K562 (cell line): ENCODE measurements around the gene CAPN5. TPM values are rescaled to one million over a fixed set of nuclear protein-coding genes. Genes with fewer than 3 reads are reported as not detected.
A peak's percentile ranks its signal among the peaks of the same experiment; 100 is the strongest.

Experiments
- ATAC-seq: fragments of 200-7000 bp; cut with Tn5 transposase; 3 replicates; pipeline ENCODE4 v1.9.1; 2020; ENCODE audit warnings: moderate library complexity
- BruUV-seq: library from RNA; stranded (reverse); fragments of 400-500 nt; replicated peaks from 2 replicates; lab custom pipeline; 2021; lab: Mats Ljungman, UMichigan
- CTCF ChIA-PET: fragments of 300-600 bp; formaldehyde crosslinking; extraction: SDS; loops from one replicate; lab custom pipeline; 2021; ENCODE audit warnings: low intra/inter-chr PET ratio; lab: Yijun Ruan, JAX
- POLR2A ChIA-PET: fragments of 300-600, 350-650 bp; sonication (Branson Sonifier 250); formaldehyde crosslinking; extraction: SDS; loops from one replicate; lab custom pipeline; 2021; ENCODE audit warnings: antibody characterized with exemption, inconsistent platforms; lab: Yijun Ruan, JAX
- DNase-seq, 4 experiments: peaks; one replicate each; pipeline versions ENCODE4 v3.0.0 to v3.0.0-alpha.2; 2011 to 2018; ENCODE audit warnings: low spot score in 3 of 4, mixed read lengths in 3 of 4; ENCODE audit errors: extremely low read depth in 1 of 4
- FAIRE-seq: peaks from 2 replicates; lab custom pipeline; 2011; peaks lifted over from hg19 to GRCh38; lab: Jason Lieb, UNC
- H2AFZ ChIP-seq: 2 replicates; pipeline ENCODE4 v1.6.0; 2011; ENCODE audit warnings: low read depth, low read length, control low read depth, inconsistent platforms
- H3K27ac ChIP-seq: fragments of 200-600 bp; 3 replicates; pipeline ENCODE4 v1.8.0; 2011; ENCODE audit warnings: low read depth, mild to moderate bottlenecking, control low read depth, inconsistent platforms, low read length, moderate library complexity, mixed read lengths; ENCODE audit errors: extremely low read depth
- H3K27me3 ChIP-seq, 2 experiments: fragments of 300-600 bp in 1 of 2; 2 replicates in 1 of 2; 3 replicates in 1 of 2; pipeline versions ENCODE4 v1.6.0 to v1.8.0; 2011; ENCODE audit warnings: inconsistent platforms in 2 of 2, low read length in 2 of 2, mild to moderate bottlenecking in 1 of 2, mixed read lengths in 1 of 2, moderate library complexity in 1 of 2; ENCODE audit not compliant: control insufficient read depth in 2 of 2, insufficient read depth in 2 of 2
- H3K36me3 ChIP-seq: fragments of 300-600 bp; 3 replicates; pipeline ENCODE4 v1.8.0; 2011; ENCODE audit warnings: mild to moderate bottlenecking, low read length, inconsistent platforms; ENCODE audit not compliant: control insufficient read depth, insufficient read depth
- H3K4me1 ChIP-seq, 2 experiments: fragments of 200-600 bp in 1 of 2; replicated peaks in 1 of 2; 2 replicates in 1 of 2; 3 replicates in 1 of 2; pipeline versions ENCODE4 v1.5.1 to v1.8.0; 2011; ENCODE audit warnings: inconsistent platforms in 2 of 2, low read length in 2 of 2, mild to moderate bottlenecking in 1 of 2, mixed read lengths in 1 of 2, moderate library complexity in 1 of 2; ENCODE audit not compliant: control insufficient read depth in 2 of 2, insufficient read depth in 2 of 2
- H3K4me2 ChIP-seq: 2 replicates; pipeline ENCODE4 v1.6.1; 2011; ENCODE audit warnings: low read length, control low read depth, inconsistent platforms, mixed read lengths; ENCODE audit not compliant: insufficient read depth
- H3K4me3 ChIP-seq: fragments of 200-600 bp; sonication (generic), shearing (Covaris generic); 2 replicates; pipeline ENCODE4 v1.5.1; 2016; ENCODE audit warnings: control low read depth, inconsistent platforms
- H3K79me2 ChIP-seq: fragments of 200-600 bp; 3 replicates; pipeline ENCODE4 v1.8.0; 2011; ENCODE audit warnings: low read length, inconsistent platforms; ENCODE audit not compliant: control insufficient read depth, insufficient read depth
- H3K9ac ChIP-seq, 2 experiments: 2 replicates each; pipeline versions ENCODE4 v1.6.0 to v1.6.1; 2011; ENCODE audit warnings: low read depth in 2 of 2, low read length in 2 of 2, control low read depth in 1 of 2, inconsistent platforms in 1 of 2, mild to moderate bottlenecking in 1 of 2, mixed read lengths in 1 of 2; ENCODE audit not compliant: insufficient read depth in 1 of 2
- H3K9me1 ChIP-seq: one replicate; pipeline ENCODE4 v1.6.0; 2011; ENCODE audit warnings: inconsistent platforms, mild to moderate bottlenecking, low read length, moderate library complexity; ENCODE audit not compliant: control insufficient read depth, insufficient read depth
- H3K9me3 ChIP-seq: replicated peaks from 2 replicates; pipeline ENCODE4 v1.5.1; 2011; ENCODE audit warnings: low read depth, low read length, inconsistent platforms; ENCODE audit not compliant: control insufficient read depth, insufficient read depth
- H4K20me1 ChIP-seq: replicated peaks from 2 replicates; pipeline ENCODE4 v1.6.1; 2011; ENCODE audit warnings: low read length, inconsistent platforms, mixed read lengths; ENCODE audit not compliant: control insufficient read depth, insufficient read depth
- CHD2 ChIP-seq: IDR thresholded peaks from 2 replicates; pipeline ENCODE4 v1.6.1; 2011; ENCODE audit warnings: low read depth, low read length
- CREB1 ChIP-seq, 2 experiments: sonication (generic) in 1 of 2; formaldehyde crosslinking in 1 of 2; IDR thresholded peaks; 2 replicates each; pipeline versions ENCODE4 v1.6.1 to v1.8.0; 2012 to 2022; ENCODE audit warnings: inconsistent platforms in 1 of 2, mild to moderate bottlenecking in 1 of 2, missing genetic modification reagents in 1 of 2, moderate library complexity in 1 of 2
- ETV5 ChIP-seq: sonication (generic); formaldehyde crosslinking; IDR thresholded peaks from 2 replicates; pipeline ENCODE4 v1.4.0; 2020; ENCODE audit warnings: low read depth, mild to moderate bottlenecking, missing genetic modification reagents
- MCM3 ChIP-seq: fragments of 450-650 bp; IDR thresholded peaks from 2 replicates; pipeline ENCODE4 v1.6.1; 2016
- MYBL2 ChIP-seq, 2 experiments: fragments of 450-650 bp in 1 of 2; sonication (generic) in 1 of 2; formaldehyde crosslinking in 1 of 2; IDR thresholded peaks; 2 replicates each; pipeline versions ENCODE4 v1.6.1 to v1.8.1; 2017 to 2022; ENCODE audit warnings: borderline replicate concordance in 1 of 2, inconsistent platforms in 1 of 2, low read depth in 1 of 2, mild to moderate bottlenecking in 1 of 2, missing genetic modification reagents in 1 of 2, moderate library complexity in 1 of 2
- SLC30A9 ChIP-seq: fragments of 250-450 bp; sonication (Bioruptor Pico); IDR thresholded peaks from 2 replicates; pipeline ENCODE4 v1.8.0; 2022; ENCODE audit warnings: mild to moderate bottlenecking, moderate library complexity
- SP2 ChIP-seq: IDR thresholded peaks from 2 replicates; pipeline ENCODE4 v1.6.1; 2011; ENCODE audit warnings: mild to moderate bottlenecking, low read depth, low read length, moderate library complexity; ENCODE audit not compliant: poor library complexity, severe bottlenecking; ENCODE audit errors: extremely low read depth
- STAT6 ChIP-seq: sonication (generic); formaldehyde crosslinking; IDR thresholded peaks from 2 replicates; pipeline ENCODE4 v1.8.1; 2023; ENCODE audit warnings: mild to moderate bottlenecking, missing genetic modification reagents
- ZNF124 ChIP-seq: sonication (generic); formaldehyde crosslinking; IDR thresholded peaks from 2 replicates; pipeline ENCODE4 v1.8.1; 2022; ENCODE audit warnings: missing genetic modification reagents
- ZNF311 ChIP-seq: fragments of 250-450 bp; sonication (Bioruptor Pico); IDR thresholded peaks from 2 replicates; pipeline ENCODE4 v1.4.0; 2020; ENCODE audit warnings: mild to moderate bottlenecking, moderate library complexity
- ZNF431 ChIP-seq: sonication (generic); formaldehyde crosslinking; IDR thresholded peaks from 2 replicates; pipeline ENCODE4 v1.8.0; 2022; ENCODE audit warnings: mild to moderate bottlenecking, missing genetic modification reagents
- ZNF57 ChIP-seq: fragments of 450-650 bp; formaldehyde crosslinking; IDR thresholded peaks from 2 replicates; pipeline ENCODE4 v1.4.0; 2020; ENCODE audit warnings: mild to moderate bottlenecking, moderate library complexity
- ZNF609 ChIP-seq: sonication (generic); formaldehyde crosslinking; IDR thresholded peaks from 2 replicates; pipeline ENCODE4 v1.8.1; 2023; ENCODE audit warnings: missing genetic modification reagents, mild to moderate bottlenecking, borderline replicate concordance
- WGBS: fragments of 100-300 bp; shearing (Covaris generic); methylation state at CpG from one replicate; pipeline ENCODE4 v1.1.6; 2016; ENCODE audit warnings: low coverage, mixed read lengths; ENCODE audit not compliant: insufficient coverage; ENCODE audit errors: missing lambda C conversion rate; 5-methylcytosine and 5-hydroxymethylcytosine counted together
- in situ Hi-C: fragments of 300-500 bp; cut with MboI; formaldehyde crosslinking; loops from 4 replicates; pipeline ENCODE4 v1.15.0; 2018; ENCODE audit warnings: inconsistent platforms, mixed read lengths
- intact Hi-C: fragments of 100-400 bp; cut with micrococcal nuclease; formaldehyde crosslinking; loops from 2 replicates; pipeline ENCODE4 v1.14.2; 2022
- polyA plus RNA-seq, 8 experiments: library from polyadenylated mRNA; depleted of rRNA in 4 of 8; stranded (reverse) in 5 of 8; unstranded in 3 of 8; fragments of >200 nt; fragmentation: Nextera tagmentation in 2 of 8; fragmentation: Illumina TruSeq in 1 of 8; extraction: Ambion mirVana in 2 of 8; extraction: Trizol in 1 of 8; gene quantifications; 2 replicates each; pipeline versions ENCODE4 v1.2.1 to v1.2.3, GENCODE V29; 2011 to 2014; ENCODE audit warnings: inconsistent platforms in 1 of 8, missing spikeins in 1 of 8
- total RNA-seq, 7 experiments: library from RNA; depleted of rRNA in 6 of 7; stranded (reverse); fragments of >200 nt in 6 of 7; fragmentation: Illumina TruSeq in 2 of 7; extraction: Trizol in 2 of 7; gene quantifications; 2 replicates each; pipeline versions ENCODE4 v1.2.1 to v1.2.3, GENCODE V29; 2011 to 2021; ENCODE audit warnings: low replicate concordance in 1 of 7

CAPN5 gene
- total and polyA plus RNA-seq, 9 of the 15 experiments (the other 6 are each of a cell fraction or from before 2014, with no cell fraction given) = 0.04 to 0.44 (median 0.14) TPM; not detected in 2

GRCh38 chr11:77127235-77127911 is 60.6 kb downstream of the CAPN5 start:
- no peak overlapping the region for H3K27ac ChIP-seq
- TF ChIP-seq ZNF57 (CRISPR knock-in tag) = no peak
- no peak for TF ChIP-seq CHD2
- TF ChIP-seq ZNF311 = no peak
- TF ChIP-seq SLC30A9 (CRISPR knock-in tag) = no peak
- TF ChIP-seq ZNF124 = no peak
- TF ChIP-seq ETV5 = 0 out of 2 replicates have a peak, but pooled peaks have one; percentile 67
- no peak for TF ChIP-seq STAT6 (CRISPR knock-in tag)
- TF ChIP-seq ZNF609 (CRISPR knock-in tag) = no peak
- no peak for TF ChIP-seq ZNF431 (CRISPR knock-in tag)
- no peak for TF ChIP-seq SP2
- TF ChIP-seq MYBL2 (IDR thresholded peaks at IDR 0.05; ENCODE audit: low read depth) = no peak
- TF ChIP-seq MYBL2 (CRISPR knock-in tag; IDR thresholded peaks at IDR 0.05; ENCODE audit: borderline replicate concordance) = no peak
- TF ChIP-seq MCM3 = no peak
- 0 out of 2 replicates have a peak, but pooled peaks have one; percentile 17 for TF ChIP-seq CREB1 (IDR thresholded peaks at IDR 0.05)
- TF ChIP-seq CREB1 (CRISPR knock-in tag; IDR thresholded peaks at IDR 0.05) = no peak; the same call in 1 of the 2 replicates

More at GRCh38 chr11:77127235-77127911, 60.6 kb downstream of the CAPN5 start:
- H3K36me3 ChIP-seq = no peaks in the 10 kb centered on the region
- peaks cover 0 to 20% of the 10 kb centered on the region in 2 experiments; a peak in 2 of 5 replicates for H3K4me1 ChIP-seq
- in situ Hi-C loops (no loop called here), intact Hi-C loops (loop anchor here (1.0 kb wide), 2 partner anchors 61 to 421 kb away; no protein-coding TSS in a partner anchor)
- peak overlapping the region; percentile 14 for H3K4me3 ChIP-seq
- H3K27me3 ChIP-seq = peaks cover 4 to 41% of the 10 kb centered on the region in 2 experiments; a peak in 4 of 5 replicates
- no TSS peak for BruUV-seq
- H3K9me1 ChIP-seq = no peaks in the 10 kb centered on the region
- no peaks in the 10 kb centered on the region for H3K79me2 ChIP-seq
- FAIRE-seq = peak; percentile 32
- peaks cover 11% of the 10 kb centered on the region; the same call in 1 of the 2 replicates for H4K20me1 ChIP-seq
- H3K9ac ChIP-seq = peak overlapping the region in 1 of 2 experiments; percentile 66; a peak in 2 of 4 replicates
- ATAC-seq = peak; percentile 91
- 4% methylated on average over 26 of the region's 27 CpGs for WGBS
- ChIA-PET CTCF (interaction anchor here (0.9 to 3.1 kb wide), 7 partner anchors 36 to 492 kb away, joined by 3 to 23 read pairs (median 5); no protein-coding TSS in a partner anchor), POLR2A (interaction anchor here (0.6 to 1.1 kb wide), 3 partner anchors 9 to 74 kb away, joined by 3 read pairs; no protein-coding TSS in a partner anchor)
- peak; percentile 59 to 85 (median 84) for DNase-seq
- peak overlapping the region; percentile 72 for H3K4me2 ChIP-seq
- no peaks in the 10 kb centered on the region for H3K9me3 ChIP-seq
- H2AFZ ChIP-seq = peak overlapping the region; percentile 84
